GM21526 (cell line): ENCODE measurements around the gene CA10.

Experiments
- ATAC-seq: cut with Tn5 transposase; IDR thresholded peaks from one replicate; pipeline ENCODE4 v1.9.1; 2021; ENCODE audit warnings: moderate library complexity; ENCODE audit not compliant: unreplicated experiment, low FRiP score

The CA10 gene

DNA sequence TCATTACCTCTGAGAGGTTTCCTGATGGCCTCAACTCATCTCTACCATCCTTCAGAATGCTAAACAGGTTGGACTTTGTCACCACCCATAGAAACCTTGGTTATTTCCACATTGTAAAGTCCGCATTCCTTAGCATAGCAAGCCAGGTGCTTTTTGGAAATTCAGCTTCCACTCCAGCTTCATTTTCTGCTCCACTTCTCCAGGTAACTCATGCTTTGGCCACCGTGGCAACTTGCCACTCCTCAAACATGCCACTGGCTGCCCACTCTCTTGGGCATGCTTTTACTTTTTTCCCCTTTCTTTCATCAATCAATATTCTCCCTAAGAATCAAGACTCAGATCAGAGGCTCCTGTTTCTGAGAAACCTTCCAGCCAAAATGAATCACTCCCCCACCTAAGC is 203.3 kb downstream of the CA10 start:
- ATAC-seq = no peak

DNA sequence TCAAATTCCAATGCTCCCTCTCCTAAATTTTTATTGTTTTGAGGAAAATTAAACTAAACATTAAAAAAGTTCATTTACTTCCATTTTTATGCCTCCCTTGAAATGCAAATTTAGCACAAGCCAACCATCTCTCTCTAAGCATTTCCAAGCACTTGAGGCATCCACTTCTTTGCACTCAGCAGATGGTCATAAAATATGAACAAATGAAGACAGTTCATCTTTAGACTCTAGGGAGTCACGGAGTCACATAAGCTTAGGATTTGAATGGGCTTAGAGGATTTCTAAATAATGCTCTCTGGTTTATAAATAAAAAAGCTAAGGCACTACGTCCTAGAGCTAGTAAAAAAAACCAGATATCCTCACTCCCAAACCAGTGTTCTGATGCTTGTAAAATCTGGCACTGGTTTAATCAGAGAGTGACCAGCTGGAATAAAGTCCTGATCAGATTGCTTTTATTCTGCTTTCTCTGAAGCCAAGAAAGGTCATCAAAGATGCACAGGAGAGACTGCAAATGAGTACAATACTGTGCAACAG is 204.2 kb downstream of the CA10 start:
- ATAC-seq = no peak

DNA sequence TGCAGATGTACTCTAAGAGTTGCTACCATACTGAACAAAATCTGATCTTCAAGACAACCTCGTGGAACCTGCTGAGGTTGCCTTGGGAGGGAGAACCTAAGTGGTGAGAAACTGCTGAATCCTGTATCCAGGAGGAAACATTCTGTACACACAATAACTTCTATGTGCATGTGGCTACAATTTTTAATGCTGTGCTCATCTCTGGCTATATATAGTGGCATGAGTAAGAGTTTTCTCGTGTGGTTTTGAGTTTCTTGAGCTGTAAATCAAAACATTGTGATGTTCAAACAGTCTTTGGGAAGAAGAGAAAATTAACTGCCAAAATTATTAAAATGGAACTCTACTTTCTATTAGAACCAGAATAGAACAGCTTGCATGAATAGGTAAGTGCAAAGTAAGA is 206.8 kb downstream of the CA10 start:
- no peak for ATAC-seq

DNA sequence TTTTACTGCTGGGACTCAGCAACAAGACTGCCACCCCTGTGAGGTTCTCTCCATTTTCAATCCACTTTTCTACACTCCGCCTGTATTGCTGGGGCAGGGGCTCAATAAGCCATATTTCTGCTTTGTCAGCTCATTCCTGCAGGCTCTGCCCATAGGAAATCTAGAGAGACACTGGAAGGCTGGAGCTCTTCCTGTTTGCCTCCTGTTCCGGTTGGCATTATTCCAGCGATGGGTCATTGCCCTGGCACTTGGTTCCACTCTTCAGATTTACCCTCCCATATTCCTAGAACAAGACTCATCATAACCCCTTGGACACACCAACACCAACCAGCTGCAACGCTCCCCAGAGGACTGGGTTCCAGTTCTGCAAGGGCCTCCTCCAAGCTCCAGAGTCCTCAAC is 210.4 kb downstream of the CA10 start:
- ATAC-seq = no peak

DNA sequence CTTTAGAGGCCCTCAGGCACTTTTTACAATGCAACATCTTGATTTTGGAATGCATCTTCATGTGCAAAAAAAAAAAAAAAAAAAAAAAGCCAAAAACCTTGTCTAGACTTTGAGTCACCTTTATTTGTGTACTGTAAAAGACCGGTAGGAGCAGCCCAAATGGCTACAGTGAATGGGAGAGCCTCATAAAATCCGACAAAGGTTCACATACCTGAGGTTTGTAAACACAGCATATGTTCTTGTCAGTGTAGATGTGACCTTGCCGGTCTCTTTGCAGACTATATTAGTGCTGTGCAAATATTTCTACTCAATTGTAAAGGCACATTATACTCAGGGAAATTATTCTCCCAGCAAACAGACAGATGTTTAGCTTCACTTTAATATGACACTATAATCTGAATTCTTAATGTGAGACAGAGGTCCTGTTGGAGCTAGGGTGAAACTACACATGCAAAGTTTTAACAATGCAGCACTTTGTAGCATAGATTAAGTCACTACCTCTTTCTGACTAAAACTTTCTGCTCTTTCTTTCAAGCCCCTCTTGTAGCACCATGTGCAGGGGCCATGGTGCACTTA is 211.3 kb downstream of the CA10 start:
- no peak for ATAC-seq

DNA sequence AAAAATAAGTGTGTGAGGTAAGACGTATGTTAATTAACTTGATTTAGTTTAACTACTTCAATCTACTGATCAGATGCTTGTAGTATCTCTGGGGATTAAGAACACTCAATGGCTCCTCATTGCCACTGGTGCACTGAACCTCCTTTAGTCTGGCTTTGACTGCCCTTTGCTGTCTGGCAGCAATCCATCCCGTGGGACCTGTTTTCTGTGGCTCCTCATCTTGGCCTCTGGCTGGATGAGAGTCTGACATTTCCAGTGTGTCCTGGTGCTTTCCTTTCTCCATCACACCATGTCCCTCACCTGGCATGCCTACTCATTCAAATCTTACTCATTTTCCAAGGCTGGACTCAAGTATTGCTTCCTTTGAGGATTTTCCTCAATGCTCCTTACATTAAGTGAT is 212.2 kb downstream of the CA10 start:
- ATAC-seq = no peak

DNA sequence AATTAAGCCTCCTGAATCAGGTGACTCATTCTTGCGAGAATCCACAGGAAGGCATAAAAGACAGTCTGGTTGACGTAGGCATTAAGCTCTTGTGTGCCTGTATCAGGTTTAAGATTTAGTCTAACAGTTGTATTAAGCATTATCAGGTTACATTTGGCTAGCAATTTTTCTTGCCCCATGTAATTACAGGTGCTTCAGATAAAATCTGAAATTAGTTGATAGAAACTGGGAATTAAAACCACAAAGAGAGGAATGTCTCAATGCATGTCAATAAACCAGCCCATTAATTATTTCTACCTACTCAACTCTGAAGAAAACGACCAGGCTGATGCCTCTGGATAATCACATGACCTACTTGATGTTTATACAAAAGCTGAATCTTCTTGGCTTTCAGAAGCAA is 217.2 kb downstream of the CA10 start:
- no peak for ATAC-seq

GRCh38 chr17:51937264-51937663 is 221.2 kb downstream of the CA10 start:
- no peak for ATAC-seq

GRCh38 chr17:51935477-51935876 is 223.0 kb downstream of the CA10 start:
- no peak for ATAC-seq

DNA sequence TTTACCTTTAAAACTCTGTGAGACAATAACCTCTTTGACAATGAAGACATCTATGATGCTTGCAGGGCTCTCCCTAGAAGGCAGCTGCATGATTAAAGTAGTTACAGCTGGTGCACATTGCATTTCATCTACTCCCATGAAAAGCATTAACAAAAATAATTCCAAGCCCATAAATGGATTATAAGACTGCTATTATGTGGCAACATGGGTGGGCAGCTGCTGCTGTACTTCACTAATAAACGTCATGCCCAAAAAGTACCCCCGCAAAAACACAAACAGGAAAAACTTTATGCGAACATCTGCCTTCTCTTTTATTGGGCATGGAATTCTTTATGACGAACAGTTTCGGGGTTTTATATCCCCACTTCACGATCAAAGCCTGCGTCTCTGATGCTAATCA is 224.9 kb downstream of the CA10 start:
- no peak for ATAC-seq

DNA sequence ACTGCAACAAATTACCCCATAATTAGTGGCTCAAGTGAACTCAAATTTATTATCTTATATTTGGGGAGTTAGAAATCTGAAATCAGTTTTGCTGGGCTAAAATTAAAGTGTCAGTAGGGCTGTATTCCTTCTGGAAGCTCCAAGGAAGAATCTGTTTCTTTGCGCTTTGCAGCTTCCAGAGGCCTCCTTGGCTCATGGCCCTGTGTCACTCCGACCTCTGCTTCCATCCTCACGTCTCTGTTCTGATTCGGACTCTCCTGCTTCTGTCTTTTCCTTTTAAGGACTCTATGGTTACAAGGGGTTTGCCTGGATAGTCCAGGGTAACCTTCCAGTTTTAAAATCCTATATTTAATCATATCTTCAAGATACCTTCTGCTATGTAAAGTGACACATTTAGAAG is 232.1 kb downstream of the CA10 start:
- no peak for ATAC-seq

GRCh38 chr17:51921500-51921899 is 237.0 kb downstream of the CA10 start:
- no peak for ATAC-seq

DNA sequence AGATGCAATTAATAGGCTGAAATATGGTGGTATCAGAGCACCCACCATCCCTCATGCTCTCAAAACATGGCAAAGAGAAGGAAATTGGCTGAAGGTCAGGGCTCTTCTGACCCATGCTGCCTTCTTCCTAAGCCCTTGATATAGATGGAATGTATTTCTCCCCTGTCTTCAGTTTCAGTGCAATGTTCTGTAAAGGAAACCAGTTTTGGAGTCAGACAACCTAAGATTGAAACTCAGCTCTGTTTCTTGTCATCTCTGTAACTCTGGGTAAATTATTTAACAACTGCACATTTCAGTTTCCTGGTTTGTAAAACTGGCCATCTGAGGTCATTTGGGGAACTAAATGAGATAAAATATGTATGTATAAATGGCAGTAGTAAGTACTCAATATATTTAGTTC is 243.9 kb downstream of the CA10 start:
- ATAC-seq = no peak

DNA sequence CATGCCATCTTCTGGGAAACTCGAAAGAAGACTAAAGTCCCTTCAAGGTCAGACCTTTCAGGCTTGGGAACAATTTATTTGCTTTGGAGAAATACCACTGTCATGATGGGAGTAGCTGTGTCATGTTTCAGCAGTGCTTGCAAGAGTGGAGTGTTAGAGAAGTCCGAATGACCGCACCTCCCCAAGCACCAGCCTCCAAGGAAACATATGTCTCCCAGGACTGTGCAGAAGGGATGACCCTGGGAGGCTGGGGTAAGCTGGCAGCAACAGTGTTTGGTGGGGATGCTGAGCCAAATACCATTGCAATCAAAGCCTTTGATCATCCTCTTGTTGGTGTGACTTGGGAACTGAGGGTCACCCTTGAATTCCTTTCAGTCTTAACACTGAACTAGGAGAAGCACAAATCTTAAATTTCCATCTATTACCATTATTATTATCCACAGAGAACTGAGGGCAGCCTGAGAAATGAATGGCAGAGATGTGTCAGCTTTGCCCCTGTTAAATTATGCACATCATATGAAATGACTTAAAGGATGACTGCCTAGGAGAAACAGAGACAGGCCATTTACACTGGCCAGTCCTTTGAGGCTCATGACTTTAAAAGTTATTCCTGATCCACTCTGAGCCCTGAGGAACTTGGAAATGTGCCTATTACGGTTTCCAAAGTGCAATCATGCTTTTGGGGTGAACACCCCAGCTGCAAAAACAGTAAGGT is 244.9 kb downstream of the CA10 start:
- no peak for ATAC-seq

DNA sequence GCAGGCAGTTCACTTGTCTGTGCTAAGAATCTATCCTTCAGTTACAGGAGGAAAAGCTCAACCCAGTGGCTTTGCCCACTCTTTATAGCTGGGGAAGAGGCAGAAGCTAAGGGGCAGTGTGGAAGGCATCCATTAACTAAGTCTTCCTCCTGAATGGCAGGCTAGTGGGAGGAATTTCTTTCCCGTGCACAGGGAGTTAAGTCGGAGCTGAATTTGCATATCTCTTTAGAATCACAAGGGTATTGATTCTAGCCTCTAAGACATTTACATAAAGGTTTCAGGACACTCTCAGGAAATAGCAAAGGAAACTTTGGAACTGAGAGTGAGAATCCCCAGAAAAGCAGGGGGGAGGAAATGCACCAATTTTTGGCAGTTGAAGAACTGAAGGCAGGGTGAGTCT is 245.6 kb downstream of the CA10 start:
- no peak for ATAC-seq

DNA sequence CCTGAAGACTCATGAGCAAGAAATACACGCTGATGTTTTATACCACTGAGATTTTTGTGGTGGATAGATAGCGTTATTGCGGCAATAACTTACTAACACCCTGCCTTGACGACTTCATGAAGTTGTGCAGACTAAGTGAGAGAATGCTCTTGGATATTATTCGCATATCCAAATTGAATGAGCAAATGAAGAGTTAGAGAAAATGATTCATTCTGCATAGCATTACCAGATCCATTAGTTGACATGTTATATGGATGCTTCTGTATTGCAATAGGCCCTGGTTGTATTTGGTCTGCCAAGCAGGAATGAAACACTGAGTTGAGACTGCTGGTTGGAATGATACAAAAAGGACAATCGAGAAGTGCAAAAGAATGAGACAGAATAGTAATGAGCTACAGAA is 247.3 kb downstream of the CA10 start:
- ATAC-seq = no peak

DNA sequence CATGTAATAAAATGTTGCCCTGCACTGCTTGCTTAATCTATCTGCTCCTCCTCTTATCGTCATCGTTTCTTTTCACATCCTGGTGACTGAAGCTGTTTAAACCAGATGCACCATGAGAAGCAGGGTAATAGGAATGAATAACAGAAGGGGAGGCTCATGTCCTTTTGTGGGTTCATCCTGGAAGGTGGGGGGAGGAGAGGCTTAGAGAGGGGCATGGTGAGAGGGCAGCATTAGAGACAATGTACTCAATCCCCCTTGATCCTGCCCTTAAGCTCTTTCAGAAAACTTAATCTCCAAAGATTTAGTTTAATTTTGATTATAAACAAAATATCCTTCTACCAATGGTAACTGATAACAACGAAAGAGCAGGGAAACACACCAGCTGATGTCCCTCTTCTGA is 248.5 kb downstream of the CA10 start:
- no peak for ATAC-seq

- no peak for ATAC-seq
Observed at GRCh38 chr17:51908841-51909537, 249.5 kb downstream of the CA10 start.

- ATAC-seq = no peak
Observed at GRCh38 chr17:51907041-51907440, 251.5 kb downstream of the CA10 start.

DNA sequence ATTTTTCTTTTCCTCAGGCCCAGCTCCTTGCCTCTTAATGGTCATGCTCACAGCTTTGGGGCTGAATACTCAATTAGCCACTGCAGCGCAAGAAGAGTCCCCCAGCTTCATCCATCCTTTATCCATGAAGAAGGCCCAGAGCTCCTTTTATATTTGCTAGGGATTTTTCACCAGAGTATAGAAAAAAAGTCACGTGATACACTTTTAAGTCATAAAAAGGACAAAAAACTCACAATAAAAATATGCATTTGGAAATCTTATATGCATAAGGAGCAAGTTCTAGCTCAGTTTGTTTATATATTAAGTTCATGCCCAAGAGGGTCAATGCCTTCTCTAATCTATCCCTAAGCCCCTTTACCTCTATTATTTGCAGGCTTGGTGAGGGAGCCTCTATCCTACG is 254.1 kb downstream of the CA10 start:
- ATAC-seq = no peak

- no peak for ATAC-seq
Observed at GRCh38 chr17:51901242-51901641, 257.3 kb downstream of the CA10 start.

GRCh38 chr17:51891936-51892335 is 266.6 kb downstream of the CA10 start:
- no peak for ATAC-seq
